NCI-H2227 (cell line): ENCODE data around the gene HSD17B14.
A peak's percentile ranks its signal among the peaks of the same experiment; 100 is the strongest.
"Not testable (repeated sequence)": the region's sequence is repeated elsewhere in the genome, so short reads cannot be mapped to it uniquely, and the experiment has no call there.

ENCODE experiments used
- DNase-seq: peaks from one replicate; lab custom pipeline; 2025; ENCODE audit not compliant: unreplicated experiment; lab: John Stamatoyannopoulos, UW

HSD17B14 gene

GRCh38 chr19:48867746-48868113, 31.4 kb upstream of the HSD17B14 start:
- DNase-seq, result no peak

GRCh38 chr19:48867123-48867745, 30.9 kb upstream of the HSD17B14 start:
- no peak for DNase-seq

- DNase-seq, result no peak
Measured at GRCh38 chr19:48866692-48867091, 30.4 kb upstream of the HSD17B14 start.

GRCh38 chr19:48862827-48863226, 26.5 kb upstream of the HSD17B14 start:
- no peak for DNase-seq

GRCh38 chr19:48861313-48861712, 25.0 kb upstream of the HSD17B14 start:
- no peak for DNase-seq

GRCh38 chr19:48859711-48860572, 23.7 kb upstream of the HSD17B14 start:
- no peak for DNase-seq

- no peak for DNase-seq
Measured at GRCh38 chr19:48858984-48859710, 22.9 kb upstream of the HSD17B14 start.

GRCh38 chr19:48856921-48857320, 20.6 kb upstream of the HSD17B14 start:
- DNase-seq, result no peak

GRCh38 chr19:48854103-48854502, 17.8 kb upstream of the HSD17B14 start:
- DNase-seq, result no peak

GRCh38 chr19:48853483-48853882, 17.2 kb upstream of the HSD17B14 start:
- DNase-seq, result no peak

- DNase-seq, result no peak
Measured at GRCh38 chr19:48852292-48852691, 16.0 kb upstream of the HSD17B14 start.

- DNase-seq, result not testable (repeated sequence)
Measured at GRCh38 chr19:48846659-48847058, 10.4 kb upstream of the HSD17B14 start.

GRCh38 chr19:48845384-48845783, 9.1 kb upstream of the HSD17B14 start:
- no peak for DNase-seq

GRCh38 chr19:48844472-48844871, 8.2 kb upstream of the HSD17B14 start:
- DNase-seq, result no peak

- peak; percentile 64 for DNase-seq
Measured at GRCh38 chr19:48842789-48843162, 6.5 kb upstream of the HSD17B14 start.

- DNase-seq, result no peak
Measured at GRCh38 chr19:48841571-48841970, 5.3 kb upstream of the HSD17B14 start.

- no peak for DNase-seq
Measured at GRCh38 chr19:48841047-48841446, 4.8 kb upstream of the HSD17B14 start.

- DNase-seq, result peak; percentile 9
Measured at GRCh38 chr19:48837687-48838086, 1.4 kb upstream of the HSD17B14 start.

- peak; percentile 89 for DNase-seq
Measured at GRCh38 chr19:48837051-48837524, 797 bp upstream of the HSD17B14 start.

GRCh38 chr19:48835734-48836088, 580 bp downstream of the HSD17B14 start:
- DNase-seq, result peak; percentile 86

GRCh38 chr19:48833977-48834376, 2.3 kb downstream of the HSD17B14 start:
- DNase-seq, result no peak

- DNase-seq, result no peak
Measured at GRCh38 chr19:48833049-48833448, 3.2 kb downstream of the HSD17B14 start.
